K562 (cell line): ENCODE results near the gene TMEM30A. TPM values are rescaled to one million over a fixed set of nuclear protein-coding genes. Genes with fewer than 3 reads are reported as not detected.
A peak's percentile ranks its signal among the peaks of the same experiment; 100 is the strongest.

Source experiments
- AFF1 ChIP-seq, 2 experiments: fragments of 450-650 bp; IDR thresholded peaks; 2 replicates each; pipeline ENCODE4 v1.6.1; 2018; ENCODE audit warnings: mild to moderate bottlenecking in 2 of 2, low read depth in 1 of 2; ENCODE audit not compliant: partially characterized antibody in 2 of 2
- CHCHD3 ChIP-seq: fragments of 250-450 bp; sonication (Bioruptor Pico); IDR thresholded peaks from 2 replicates; pipeline ENCODE4 v2.1.2; 2022; ENCODE audit warnings: mild to moderate bottlenecking
- DEAF1 ChIP-seq: fragments of 450-650 bp; formaldehyde crosslinking; IDR thresholded peaks from 2 replicates; pipeline ENCODE4 v1.4.0; 2020; ENCODE audit warnings: mild to moderate bottlenecking, moderate library complexity
- FOXM1 ChIP-seq, 2 experiments: fragments of 450-650 bp in 1 of 2; sonication (generic) in 1 of 2; formaldehyde crosslinking in 1 of 2; IDR thresholded peaks; 2 replicates each; pipeline versions ENCODE4 v1.6.1 to v1.9.0; 2017 to 2022; ENCODE audit warnings: low read depth in 2 of 2, mild to moderate bottlenecking in 2 of 2, missing genetic modification reagents in 1 of 2, moderate library complexity in 1 of 2
- HBP1 ChIP-seq: fragments of 450-650 bp; formaldehyde crosslinking; IDR thresholded peaks from 2 replicates; pipeline ENCODE4 v1.4.0; 2022; ENCODE audit warnings: missing genetic modification characterization
- HLTF ChIP-seq: fragments of 450-650 bp; IDR thresholded peaks from 2 replicates; pipeline ENCODE4 v1.6.1; 2016
- HMG20B ChIP-seq: fragments of 250-450 bp; sonication (Bioruptor Pico); IDR thresholded peaks from 2 replicates; pipeline ENCODE4 v1.5.0; 2021; ENCODE audit warnings: mild to moderate bottlenecking
- REST ChIP-seq, 2 experiments: fragments of 450-650 bp; formaldehyde crosslinking in 1 of 2; IDR thresholded peaks; 2 replicates each; pipeline versions ENCODE4 v1.4.0 to v1.6.1; 2014 to 2020; ENCODE audit warnings: mild to moderate bottlenecking in 2 of 2, borderline replicate concordance in 1 of 2, low read depth in 1 of 2
- SMARCE1 ChIP-seq: fragments of 450-650 bp; IDR thresholded peaks from 2 replicates; pipeline ENCODE4 v1.7.1; 2016; ENCODE audit warnings: mild to moderate bottlenecking
- TRIM28 ChIP-seq: fragments of 450-650 bp; IDR thresholded peaks from 2 replicates; pipeline ENCODE4 v1.6.1; 2017
- polyA plus RNA-seq, 8 experiments: library from polyadenylated mRNA; depleted of rRNA in 4 of 8; stranded (reverse) in 5 of 8; unstranded in 3 of 8; fragments of >200 nt; fragmentation: Nextera tagmentation in 2 of 8; fragmentation: Illumina TruSeq in 1 of 8; extraction: Ambion mirVana in 2 of 8; extraction: Trizol in 1 of 8; gene quantifications; 2 replicates each; pipeline versions ENCODE4 v1.2.1 to v1.2.3, GENCODE V29; 2011 to 2014; ENCODE audit warnings: inconsistent platforms in 1 of 8, missing spikeins in 1 of 8
- total RNA-seq, 7 experiments: library from RNA; depleted of rRNA in 6 of 7; stranded (reverse); fragments of >200 nt in 6 of 7; fragmentation: Illumina TruSeq in 2 of 7; extraction: Trizol in 2 of 7; gene quantifications; 2 replicates each; pipeline versions ENCODE4 v1.2.1 to v1.2.3, GENCODE V29; 2011 to 2021; ENCODE audit warnings: low replicate concordance in 1 of 7

The TMEM30A gene
- total and polyA plus RNA-seq, 9 of the 15 experiments (the other 6 are each of a cell fraction or from before 2014, with no cell fraction given): 6.5 to 31.2 (median 16.3) TPM

GRCh38 chr6:75243333-75244062 is 41.1 kb downstream of the TMEM30A start, which contains the start of gene COX7A2 (continued):
- no peak for TF ChIP-seq HBP1 (CRISPR knock-in tag)
- no peak for TF ChIP-seq CHCHD3
- peak; percentile 40; the same call in 1 of the 2 replicates for TF ChIP-seq TRIM28
- 0 out of 2 replicates have a peak, but pooled peaks have one; percentile 2 for TF ChIP-seq DEAF1 (CRISPR knock-in tag)
- TF ChIP-seq FOXM1 (IDR thresholded peaks at IDR 0.05; ENCODE audit: low read depth): peak; percentile 73
- no peak for TF ChIP-seq FOXM1 (CRISPR knock-in tag; IDR thresholded peaks at IDR 0.05; ENCODE audit: low read depth)
- no peak for TF ChIP-seq REST (IDR thresholded peaks at IDR 0.05; ENCODE audit: borderline replicate concordance)
- no peak for TF ChIP-seq REST (CRISPR knock-in tag; IDR thresholded peaks at IDR 0.05; ENCODE audit: low read depth)
- no peak for TF ChIP-seq HLTF
- peak; percentile 9 to 74 for TF ChIP-seq AFF1 (IDR thresholded peaks at IDR 0.05; ENCODE audit: low read depth in 1 of 2, partially characterized antibody in 2 of 2)
- TF ChIP-seq HMG20B (CRISPR knock-in tag): no peak
- TF ChIP-seq SMARCE1: no peak
